GM21825 (cell line): ENCODE measurements around the gene FRMPD4.

Experiments
- ATAC-seq: cut with Tn5 transposase; IDR thresholded peaks from one replicate; pipeline ENCODE4 v1.9.1; 2021; ENCODE audit warnings: mild to moderate bottlenecking, moderate library complexity; ENCODE audit not compliant: unreplicated experiment

The FRMPD4 gene

DNA sequence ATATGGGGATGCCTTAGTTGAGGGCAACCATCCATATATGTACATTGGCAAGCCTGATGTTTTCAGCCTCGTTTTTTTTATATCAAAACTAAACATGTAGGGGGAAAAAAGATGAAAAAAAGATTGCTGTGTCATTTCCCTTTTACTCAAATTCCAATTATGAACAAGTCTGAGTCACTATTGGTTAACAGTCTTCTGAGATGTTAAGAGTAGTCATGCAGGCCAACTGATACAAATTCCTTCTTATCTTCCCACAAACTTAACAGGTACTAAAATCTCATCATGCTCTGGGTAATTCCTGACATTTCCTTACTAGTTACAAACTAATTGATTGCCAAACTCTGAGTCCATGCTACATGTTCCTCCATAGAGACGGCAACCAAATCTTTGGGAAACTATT is 222.1 kb downstream of the FRMPD4 start:
- no peak for ATAC-seq

DNA sequence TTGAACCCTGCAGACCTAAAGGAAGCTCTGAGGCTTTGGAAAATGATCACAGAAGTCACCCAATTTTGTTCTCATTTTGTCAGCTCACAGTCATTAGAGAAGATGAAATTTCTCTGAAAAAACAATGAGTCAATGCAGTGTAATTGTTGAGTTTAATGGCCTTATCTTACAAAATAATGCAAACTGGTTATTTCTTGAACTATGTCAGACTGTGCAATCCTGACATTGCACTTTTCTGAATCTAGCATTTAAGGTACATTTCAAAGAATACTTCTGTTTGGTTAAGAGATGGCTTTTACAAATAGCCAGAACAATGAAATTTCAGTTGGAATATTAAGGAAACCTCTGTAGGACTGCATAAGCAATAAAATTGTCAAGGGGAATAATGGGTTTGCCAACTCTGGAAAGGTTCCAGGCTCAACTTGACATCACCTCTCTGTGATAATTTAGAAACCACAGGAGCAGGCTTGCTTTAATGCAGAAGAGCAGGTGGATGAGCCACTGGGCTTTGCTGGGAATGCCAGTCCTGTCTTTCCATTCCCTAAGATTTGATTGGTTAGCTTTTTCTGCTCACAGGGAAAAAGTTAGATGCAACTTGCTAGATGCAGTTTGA is 222.8 kb downstream of the FRMPD4 start:
- no peak for ATAC-seq

DNA sequence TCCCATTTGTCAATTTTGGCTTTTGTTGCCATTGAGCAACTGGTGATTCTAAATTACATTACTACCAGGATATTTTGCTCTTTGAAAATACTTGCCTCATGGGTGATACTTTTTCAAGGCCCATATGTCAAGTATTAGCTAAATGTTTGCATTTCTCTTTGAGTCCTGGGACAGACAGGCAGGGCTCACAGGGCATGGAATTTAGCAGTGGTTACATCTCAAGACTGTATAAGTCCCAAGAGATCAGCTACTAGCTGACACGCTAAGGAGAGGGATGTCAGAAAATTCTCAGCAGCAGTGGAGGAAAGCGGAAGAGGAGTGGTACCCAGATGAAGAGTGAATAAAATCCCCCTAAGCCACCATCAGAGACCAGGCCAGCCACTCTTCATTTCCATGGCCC is 224.9 kb downstream of the FRMPD4 start:
- ATAC-seq = no peak

DNA sequence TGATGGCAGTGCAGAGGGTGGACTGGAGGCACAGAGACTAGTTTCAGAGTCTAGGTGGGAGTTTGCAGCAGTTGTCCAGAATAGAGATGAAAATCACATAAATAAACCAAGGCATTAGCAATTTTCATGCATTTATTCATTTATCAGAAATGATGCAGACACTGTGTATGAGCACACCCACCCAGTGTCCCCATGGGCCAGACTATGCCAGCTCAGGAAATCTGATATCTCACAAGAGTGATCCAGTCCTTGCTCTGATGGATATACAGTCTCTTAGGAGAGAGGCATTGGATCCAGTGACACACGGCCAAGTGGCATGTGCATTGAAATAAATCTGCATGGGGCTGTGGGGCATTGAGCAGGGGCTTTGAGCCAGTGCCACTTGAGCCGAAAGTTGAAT is 228.2 kb downstream of the FRMPD4 start:
- no peak for ATAC-seq

DNA sequence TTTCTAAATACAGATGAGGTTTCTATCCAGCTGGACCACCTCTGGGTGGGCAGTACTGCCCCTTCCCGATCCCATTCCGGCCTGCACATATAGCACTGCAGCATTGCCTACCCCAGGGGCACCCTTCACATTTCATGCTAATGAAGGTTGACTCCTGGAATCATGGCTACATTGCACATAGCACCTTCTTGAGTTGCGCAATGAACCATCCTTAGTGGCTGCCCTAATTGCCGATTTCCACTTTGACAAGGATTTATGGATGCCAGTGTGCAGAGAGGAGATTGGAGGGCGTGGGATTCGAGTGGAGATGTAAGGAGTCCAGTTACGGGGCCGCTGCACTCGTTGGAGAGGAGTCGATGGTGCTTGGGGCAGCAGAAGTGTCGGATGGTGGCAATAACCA is 229.0 kb downstream of the FRMPD4 start:
- no peak for ATAC-seq

DNA sequence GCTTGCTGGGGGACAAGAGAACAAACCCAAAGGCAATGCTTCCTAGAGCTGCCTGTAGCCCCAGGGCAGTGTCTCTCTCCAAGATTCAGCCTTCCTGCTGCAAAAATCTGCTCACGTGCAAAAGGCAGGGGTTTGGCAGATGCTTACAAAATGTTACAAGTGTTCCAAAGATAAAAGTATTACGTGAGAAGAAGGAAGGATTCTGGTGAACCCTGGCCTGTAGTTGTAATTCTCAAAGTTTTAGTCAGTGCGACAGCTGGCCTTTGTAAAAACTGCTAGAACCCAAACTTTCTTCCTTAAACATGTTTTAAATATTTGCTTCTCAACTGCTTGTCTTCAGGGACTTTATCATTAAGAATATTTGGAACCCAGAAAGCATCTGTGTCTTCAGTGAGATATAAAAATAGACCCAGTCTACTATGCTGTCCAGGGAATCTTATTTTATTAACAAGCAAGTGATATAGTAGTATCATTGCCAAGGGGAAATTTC is 232.3 kb downstream of the FRMPD4 start:
- no peak for ATAC-seq

DNA sequence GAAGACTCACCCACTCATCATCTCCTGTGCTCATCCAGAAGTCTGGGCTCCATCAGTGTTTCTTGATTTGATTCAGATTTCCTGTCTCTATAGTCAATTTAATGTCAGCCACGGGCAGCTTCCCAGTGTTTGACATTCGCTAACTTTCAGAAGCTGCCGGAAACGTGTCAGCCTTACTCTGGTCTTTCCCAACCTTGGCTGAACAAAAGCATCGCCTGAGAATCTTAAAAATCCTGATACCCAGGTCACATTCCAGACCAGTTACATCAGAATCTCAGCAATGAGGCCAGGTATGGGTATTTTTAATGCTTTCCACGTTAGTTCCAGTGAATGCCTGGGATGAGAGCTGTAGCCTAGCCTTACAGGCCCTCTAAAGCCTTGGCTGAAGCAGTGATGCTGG is 233.8 kb downstream of the FRMPD4 start:
- ATAC-seq = no peak

DNA sequence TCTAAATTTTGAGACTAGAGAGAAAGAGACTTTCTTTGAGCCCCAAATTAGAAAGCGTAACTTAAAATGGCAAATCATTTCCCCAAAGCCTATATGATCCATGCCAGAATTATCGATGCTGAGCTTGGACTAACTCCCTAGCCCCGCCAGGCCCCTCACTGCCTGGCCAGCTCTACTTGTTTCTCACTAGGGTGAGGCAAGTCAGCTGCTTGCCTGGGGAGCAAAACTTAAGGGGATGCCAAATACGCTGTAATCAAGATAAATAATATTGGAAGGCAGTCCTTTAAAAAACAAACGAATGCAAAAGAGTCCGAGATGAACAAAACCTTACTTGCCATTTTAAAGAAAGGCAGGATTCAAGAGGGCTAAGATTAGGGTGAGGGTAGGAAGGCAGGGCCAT is 236.0 kb downstream of the FRMPD4 start:
- ATAC-seq = no peak

DNA sequence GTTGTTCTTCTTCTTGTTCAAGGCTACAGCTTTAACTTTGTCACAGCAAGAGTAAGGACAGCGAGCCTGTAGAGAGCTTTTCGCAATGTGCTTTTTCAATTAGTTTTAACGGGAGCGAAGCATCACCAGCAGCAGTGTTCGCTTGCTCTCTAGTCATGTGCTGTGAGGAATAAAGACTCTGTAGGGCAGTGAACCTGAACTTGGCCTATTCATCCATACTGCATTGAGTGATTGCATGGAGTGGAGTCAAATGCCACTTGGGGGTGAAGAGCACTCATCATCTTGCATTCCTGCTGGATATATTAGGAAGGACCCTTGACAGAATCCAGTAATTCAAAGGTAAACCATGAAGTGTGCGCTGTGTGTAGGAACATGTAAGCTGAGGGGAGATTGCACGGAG is 240.0 kb downstream of the FRMPD4 start:
- no peak for ATAC-seq

DNA sequence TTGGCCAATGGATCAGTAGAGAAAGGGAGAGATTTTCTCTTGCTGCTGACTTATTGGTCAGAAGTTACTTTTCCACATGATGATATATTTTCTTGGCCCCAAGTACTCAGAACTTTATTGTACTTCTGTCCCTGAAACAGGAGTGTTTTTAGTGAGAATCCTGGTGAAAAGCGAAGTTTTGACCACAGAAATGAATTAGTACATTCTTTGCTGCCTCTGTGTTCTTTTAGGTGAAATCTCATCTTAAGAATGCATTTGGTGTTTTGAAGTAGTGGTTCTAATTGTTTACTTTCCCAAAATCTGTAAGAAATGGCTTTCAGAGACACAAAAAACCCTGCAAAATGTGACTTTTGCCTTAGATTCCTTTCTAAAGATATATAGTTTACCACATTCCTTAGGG is 240.4 kb downstream of the FRMPD4 start:
- no peak for ATAC-seq

DNA sequence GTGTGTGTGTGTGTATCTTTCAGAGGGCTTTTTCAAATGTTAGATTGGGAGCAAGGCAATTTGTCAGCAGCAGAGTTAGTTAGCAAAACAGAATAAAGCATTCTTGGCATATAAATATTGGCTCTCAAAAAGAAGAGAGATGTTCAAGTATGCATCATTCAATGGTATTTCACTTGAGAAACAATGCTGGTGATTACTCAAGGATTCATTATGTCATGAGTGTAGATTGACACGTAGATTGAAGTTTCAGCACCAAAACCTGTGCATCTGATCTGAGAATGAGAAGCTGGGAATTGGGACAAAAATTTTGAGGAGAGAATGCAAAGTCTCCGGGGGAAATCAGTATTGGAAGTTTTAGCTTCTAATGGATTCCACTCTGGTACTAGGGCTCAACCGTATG is 241.4 kb downstream of the FRMPD4 start:
- no peak for ATAC-seq

DNA sequence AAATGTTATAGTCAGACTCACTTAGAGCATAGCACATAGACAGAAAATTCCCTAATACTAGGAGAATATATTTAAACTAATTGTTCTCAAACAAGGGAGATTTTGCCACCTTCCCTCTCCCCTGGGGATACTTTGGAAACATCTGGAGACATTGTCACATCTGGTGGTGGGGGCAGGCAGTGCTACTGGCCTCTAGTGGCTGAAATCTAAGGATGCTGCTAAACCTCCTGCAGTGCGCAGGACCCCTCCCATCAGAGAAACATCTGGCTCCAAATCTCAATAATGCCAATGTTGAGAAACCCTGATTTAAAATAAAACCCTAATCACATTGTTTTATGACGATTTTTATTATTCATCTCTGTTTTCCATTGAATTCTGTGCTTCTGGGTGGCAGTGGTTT is 244.9 kb downstream of the FRMPD4 start:
- no peak for ATAC-seq

DNA sequence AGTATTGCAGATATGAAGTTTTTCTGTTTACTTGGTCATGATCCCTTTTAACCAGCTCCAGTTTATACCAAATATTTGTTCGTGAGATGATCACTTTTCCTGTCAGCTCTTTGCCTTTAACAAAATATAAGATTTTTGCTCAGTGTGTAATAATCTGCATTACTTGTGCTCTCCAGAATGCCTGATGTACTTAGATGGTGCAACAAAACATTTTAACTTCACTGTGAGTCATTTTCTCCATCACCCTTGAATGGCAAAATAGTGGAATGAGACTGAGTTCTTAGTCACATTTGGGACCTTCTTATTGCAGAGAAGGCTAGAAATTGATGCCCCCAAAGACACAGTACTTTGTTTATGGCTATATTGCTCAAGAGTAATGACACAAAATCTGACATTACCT is 252.0 kb downstream of the FRMPD4 start:
- ATAC-seq = no peak

DNA sequence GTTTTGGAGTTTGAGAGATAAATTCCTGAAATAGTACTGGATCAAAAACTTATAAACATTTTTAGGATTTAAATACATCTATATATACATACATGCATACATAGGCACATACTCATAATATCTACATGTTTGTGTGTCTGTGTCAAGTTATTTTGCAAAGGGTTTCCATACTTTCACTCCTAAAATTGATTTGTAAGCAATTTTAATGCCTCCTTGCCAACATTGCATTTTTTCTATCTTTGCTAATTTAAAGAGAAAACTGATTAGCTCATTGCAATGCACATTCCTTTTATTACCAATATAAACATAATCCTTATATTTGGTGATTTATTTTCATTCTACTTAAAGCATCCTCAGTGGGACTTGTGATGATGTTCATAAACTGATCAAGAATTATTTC is 258.3 kb downstream of the FRMPD4 start:
- ATAC-seq = no peak

DNA sequence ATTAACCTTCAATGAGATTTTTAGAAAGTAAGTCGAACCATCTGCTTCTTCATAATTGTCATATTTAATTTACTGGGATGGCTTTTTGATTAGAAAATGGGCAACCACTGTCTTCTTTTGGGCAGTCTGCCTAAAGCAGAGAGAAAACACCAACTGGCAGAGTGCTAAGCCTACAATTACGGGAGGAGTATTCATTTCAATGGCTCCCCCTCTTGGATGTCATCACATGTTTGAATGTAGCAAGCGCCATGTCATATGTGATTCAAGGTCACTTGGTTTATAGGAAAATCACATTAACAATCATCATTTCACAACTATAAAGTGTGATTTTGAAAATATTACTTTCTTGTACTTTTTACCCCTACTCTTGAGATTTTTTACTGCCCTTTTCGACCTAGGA is 261.9 kb downstream of the FRMPD4 start:
- no peak for ATAC-seq

DNA sequence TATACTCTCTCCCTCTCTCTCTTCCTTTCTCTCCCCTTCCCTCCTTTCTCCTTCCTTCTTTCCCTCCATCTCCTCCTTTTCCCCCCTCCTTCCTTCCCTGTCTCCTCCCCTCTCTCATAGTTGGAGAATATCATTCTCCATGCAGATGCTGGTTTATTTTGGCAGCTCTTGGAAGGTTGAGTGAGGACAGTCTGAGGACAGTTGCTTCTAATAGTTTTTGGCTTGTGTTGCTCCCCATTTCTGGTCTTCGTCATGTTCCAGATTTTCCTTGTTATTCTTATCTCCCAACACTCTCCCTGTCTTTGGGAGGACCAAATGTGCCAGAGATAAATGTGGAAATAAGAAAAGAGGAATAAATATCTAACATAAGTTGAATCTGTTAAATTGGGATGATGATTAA is 263.0 kb downstream of the FRMPD4 start:
- no peak for ATAC-seq

DNA sequence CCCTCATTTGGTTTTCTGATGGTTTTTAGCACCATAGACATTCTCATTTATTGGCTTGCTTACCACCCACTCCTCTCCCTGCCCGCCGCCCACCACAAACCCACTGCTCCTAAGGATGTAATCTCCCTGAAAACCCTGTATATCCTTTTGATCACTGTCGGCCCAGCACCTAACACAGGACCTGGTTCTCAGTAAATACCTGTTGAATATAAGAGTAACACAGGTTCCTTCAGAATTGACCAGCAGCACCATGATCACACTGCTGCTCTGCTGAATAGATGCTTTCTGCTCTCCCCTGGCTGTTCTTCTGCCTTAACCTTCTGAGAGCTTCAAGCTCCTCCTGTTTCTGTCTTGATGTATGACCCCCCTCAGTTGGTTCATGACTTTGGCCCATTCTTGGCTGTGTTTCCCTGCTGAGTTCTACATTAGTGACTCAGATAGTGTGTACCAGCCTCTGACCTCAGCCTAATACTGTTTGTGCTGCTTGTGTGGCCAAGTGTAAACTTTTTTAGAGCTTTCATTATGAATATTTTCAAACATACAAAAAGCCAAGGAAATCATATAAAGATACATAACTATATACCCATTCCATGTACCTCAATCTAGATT is 265.3 kb downstream of the FRMPD4 start:
- ATAC-seq = no peak

DNA sequence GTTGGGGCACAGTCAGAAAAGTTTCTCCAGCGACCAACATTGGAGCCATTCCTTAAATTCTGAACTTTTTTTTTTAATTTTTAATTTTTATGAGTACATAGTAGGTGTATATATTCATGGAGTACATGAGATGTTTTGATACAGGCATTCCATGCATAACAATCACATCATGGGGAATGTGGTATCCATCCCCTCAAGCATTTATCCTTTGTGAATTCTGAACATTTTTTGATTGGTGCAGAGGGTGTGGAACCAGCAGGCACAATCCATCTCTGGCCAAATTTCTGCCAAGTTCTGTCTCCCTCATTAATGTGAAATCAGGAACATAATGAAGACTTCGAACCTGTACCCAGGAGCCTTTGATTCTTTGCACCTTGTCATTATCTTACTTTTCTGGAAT is 267.0 kb downstream of the FRMPD4 start:
- ATAC-seq = no peak

DNA sequence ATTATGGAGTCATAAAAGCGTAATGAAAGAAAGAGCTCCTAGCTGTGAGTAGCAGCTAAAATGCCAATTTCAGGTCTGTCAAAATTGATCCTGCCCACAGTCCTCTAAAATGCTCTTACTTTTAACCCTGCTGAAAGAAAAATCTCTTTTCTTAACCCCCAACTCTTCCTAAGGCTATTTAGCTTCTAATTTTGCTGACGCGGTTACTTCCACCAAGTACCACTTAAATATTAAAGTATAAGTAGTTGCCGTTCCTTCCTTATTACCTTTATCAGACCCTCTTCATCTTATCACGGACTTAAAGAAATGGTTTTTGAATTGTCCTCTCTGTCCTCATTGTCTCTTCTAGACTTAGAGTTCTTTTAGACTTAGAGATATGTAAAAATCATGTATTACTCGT is 272.2 kb downstream of the FRMPD4 start:
- no peak for ATAC-seq

DNA sequence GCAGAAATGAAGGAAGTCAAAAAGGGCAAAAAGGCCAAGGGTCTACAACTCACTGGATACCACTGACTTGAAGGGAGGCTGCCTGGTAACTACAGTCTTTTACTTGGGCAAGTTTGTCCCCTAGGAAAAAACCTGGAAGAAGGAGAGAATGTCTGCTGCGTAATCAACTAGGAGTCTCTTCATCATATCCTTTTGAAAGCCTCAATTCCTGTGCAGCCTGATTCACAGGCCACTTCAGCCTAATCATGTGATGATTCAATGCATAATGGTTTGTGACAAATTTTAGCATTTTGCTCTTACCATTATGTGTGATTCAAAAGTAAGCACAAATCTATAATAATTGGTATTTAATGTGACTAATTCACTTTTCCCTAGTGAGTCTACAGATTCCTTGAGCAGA is 273.6 kb downstream of the FRMPD4 start:
- ATAC-seq = no peak

DNA sequence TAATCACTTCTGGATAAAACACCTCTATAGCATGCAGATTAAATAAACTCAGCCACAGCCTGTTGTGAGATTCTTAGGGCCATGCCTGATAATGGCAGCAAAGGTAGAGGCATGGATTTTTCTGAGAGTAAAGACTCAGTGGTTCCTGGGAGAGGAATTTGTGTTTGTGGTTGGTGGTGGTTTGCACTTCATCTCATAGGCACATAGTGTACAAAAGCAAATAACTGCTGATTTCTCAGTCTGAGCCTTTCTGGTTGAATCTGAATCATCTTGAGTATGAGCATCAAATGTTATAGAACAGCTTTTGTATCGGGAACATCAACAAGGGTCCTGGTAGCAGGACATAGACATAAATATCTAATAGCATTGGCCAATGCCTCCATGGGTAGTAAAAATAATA is 274.3 kb downstream of the FRMPD4 start:
- ATAC-seq = no peak

DNA sequence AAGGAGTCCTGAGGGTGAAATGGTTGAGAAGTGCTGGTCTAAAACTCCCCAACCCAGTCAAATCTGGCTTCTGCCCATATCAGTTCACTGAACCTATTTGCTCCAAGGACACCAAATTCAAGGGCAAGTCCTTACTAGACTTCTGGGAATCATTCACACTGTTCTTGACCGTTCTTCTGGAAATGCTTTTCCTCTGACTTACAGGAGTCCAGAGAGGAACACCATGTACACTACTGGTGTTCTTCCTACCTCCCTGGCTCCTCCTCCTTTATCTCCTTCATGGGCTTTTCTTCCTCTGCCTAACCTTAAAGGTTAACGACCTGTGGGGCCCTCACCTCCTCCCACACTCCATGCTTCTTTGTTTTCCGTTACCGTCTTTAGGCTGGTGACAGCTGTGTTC is 281.3 kb downstream of the FRMPD4 start:
- no peak for ATAC-seq

DNA sequence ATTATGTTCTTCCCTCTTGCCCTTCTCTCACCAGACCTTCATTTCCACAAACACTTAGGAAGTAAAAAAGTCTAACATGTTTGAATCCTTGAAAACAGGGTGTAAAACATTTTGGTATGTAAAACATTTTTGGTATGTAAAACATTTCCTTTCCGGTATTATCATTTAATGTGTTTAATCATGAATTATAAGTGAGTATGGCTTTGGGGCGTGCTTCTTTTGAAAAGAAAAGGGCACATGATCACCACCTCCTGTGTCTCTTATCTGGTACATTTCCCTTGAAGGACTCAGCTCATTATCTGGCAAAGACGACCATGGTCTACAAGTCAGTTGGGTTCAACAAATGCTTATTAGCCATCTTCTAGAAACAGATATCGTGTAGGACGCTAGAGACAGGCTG is 283.6 kb downstream of the FRMPD4 start:
- no peak for ATAC-seq
